H1 (cell line): ENCODE results near the gene SLCO2A1.

Source experiments
- EP300 ChIP-seq, 2 experiments: IDR thresholded peaks; 1 replicate in 1 of 2; 2 replicates in 1 of 2; pipeline ENCODE4 v1.6.1; 2011 to 2012; ENCODE audit warnings: low read depth in 2 of 2, low read length in 2 of 2, mild to moderate bottlenecking in 2 of 2, borderline replicate concordance in 1 of 2, inconsistent platforms in 1 of 2, moderate library complexity in 1 of 2
- EZH2 ChIP-seq: fragments of 200-600 bp; sonication (generic); IDR thresholded peaks from 2 replicates; pipeline ENCODE4 v1.7.1; 2012; ENCODE audit warnings: low read depth, mild to moderate bottlenecking, moderate library complexity, low read length, inconsistent platforms; ENCODE audit not compliant: severe bottlenecking
- JUN ChIP-seq: IDR thresholded peaks from 2 replicates; pipeline ENCODE4 v1.6.1; 2011; ENCODE audit warnings: low read depth, mild to moderate bottlenecking, improper control_type of control experiment, low read length
- MAFK ChIP-seq: IDR thresholded peaks from 2 replicates; pipeline ENCODE4 v1.6.1; 2012; ENCODE audit warnings: low read depth, mild to moderate bottlenecking, improper control_type of control experiment, low read length
- POLR2A ChIP-seq, 2 experiments: IDR thresholded peaks; 1 replicate in 1 of 2; 2 replicates in 1 of 2; pipeline ENCODE4 v1.6.1; 2011; ENCODE audit warnings: low read depth in 2 of 2, low read length in 2 of 2, mild to moderate bottlenecking in 2 of 2; ENCODE audit errors: control extremely low read depth in 1 of 2
- POLR2AphosphoS5 ChIP-seq: IDR thresholded peaks from 2 replicates; pipeline ENCODE4 v1.6.1; 2011; ENCODE audit warnings: low read depth, low read length
- RFX5 ChIP-seq: IDR thresholded peaks from 2 replicates; pipeline ENCODE4 v1.6.1; 2011; ENCODE audit warnings: low read depth, low read length, improper control_type of control experiment, borderline replicate concordance
- TAF7 ChIP-seq: optimal IDR thresholded peaks from 2 replicates; pipeline ENCODE3; 2011; ENCODE audit warnings: low read depth, mild to moderate bottlenecking, inconsistent platforms, low read length, moderate library complexity, borderline replicate concordance
- TEAD4 ChIP-seq: IDR thresholded peaks from 2 replicates; pipeline ENCODE4 v1.6.1; 2012; ENCODE audit warnings: low read depth, low read length, inconsistent platforms, mixed read lengths
- TF ChIP-seq, protein P1 (sequence below), 3 experiments: IDR thresholded peaks; 1 replicate in 2 of 3; 2 replicates in 1 of 3; pipeline versions ENCODE4 v1.5.1 to v1.6.1; 2011; ENCODE audit warnings: low read length in 3 of 3, mild to moderate bottlenecking in 3 of 3, inconsistent platforms in 2 of 3, low read depth in 1 of 3, moderate library complexity in 1 of 3; ENCODE audit not compliant: insufficient read depth in 1 of 3; ENCODE audit errors: control extremely low read depth in 1 of 3
- TF ChIP-seq, protein P2 (sequence below): IDR thresholded peaks from 2 replicates; pipeline ENCODE4 v1.6.1; 2012; ENCODE audit warnings: inconsistent platforms

DNA sequence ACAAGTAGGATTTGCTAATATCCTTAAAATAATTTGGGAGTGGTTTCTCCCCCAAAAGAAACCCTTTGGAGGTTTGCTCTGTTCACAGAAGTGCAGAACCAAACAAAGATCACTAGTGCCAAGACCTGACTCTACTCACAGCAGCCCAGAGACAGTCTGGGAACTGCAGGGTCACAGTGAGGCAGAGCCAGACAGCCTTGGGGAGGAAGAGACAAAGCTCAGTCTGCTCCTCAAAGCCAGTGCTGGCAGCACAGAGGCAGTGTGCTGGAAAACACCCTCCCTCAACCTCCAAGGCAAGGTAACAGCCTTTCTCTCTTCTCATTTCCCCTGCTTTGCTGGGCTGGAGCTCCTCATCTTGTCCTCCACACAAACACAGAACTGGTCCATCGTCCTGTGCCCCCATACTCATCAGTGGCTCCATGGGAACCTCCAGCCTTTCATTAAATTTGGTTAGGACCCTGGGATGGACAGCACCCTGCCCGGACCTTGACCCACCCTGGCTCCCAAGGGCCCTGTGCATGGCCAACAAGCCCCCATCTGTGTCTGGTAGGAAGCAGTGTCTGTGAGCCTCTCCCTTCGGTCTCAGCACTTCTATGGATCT lies 146.6 kb downstream of the SLCO2A1 start:
- TF ChIP-seq POLR2A (IDR thresholded peaks at IDR 0.05; ENCODE audit: control extremely low read depth in 1 of 2, low read depth in 2 of 2, low read length in 2 of 2) (no peak), EP300 (IDR thresholded peaks at IDR 0.05; ENCODE audit: borderline replicate concordance in 1 of 2, low read depth in 2 of 2, low read length in 2 of 2) (no peak), TEAD4 (no peak), MAFK (no peak), TAF7 (no peak), EZH2 (no peak), RFX5 (no peak), POLR2AphosphoS5 (no peak), JUN (no peak)
- TF ChIP-seq, protein P1, sequence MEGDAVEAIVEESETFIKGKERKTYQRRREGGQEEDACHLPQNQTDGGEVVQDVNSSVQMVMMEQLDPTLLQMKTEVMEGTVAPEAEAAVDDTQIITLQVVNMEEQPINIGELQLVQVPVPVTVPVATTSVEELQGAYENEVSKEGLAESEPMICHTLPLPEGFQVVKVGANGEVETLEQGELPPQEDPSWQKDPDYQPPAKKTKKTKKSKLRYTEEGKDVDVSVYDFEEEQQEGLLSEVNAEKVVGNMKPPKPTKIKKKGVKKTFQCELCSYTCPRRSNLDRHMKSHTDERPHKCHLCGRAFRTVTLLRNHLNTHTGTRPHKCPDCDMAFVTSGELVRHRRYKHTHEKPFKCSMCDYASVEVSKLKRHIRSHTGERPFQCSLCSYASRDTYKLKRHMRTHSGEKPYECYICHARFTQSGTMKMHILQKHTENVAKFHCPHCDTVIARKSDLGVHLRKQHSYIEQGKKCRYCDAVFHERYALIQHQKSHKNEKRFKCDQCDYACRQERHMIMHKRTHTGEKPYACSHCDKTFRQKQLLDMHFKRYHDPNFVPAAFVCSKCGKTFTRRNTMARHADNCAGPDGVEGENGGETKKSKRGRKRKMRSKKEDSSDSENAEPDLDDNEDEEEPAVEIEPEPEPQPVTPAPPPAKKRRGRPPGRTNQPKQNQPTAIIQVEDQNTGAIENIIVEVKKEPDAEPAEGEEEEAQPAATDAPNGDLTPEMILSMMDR (IDR thresholded peaks at IDR 0.05; ENCODE audit: control extremely low read depth in 1 of 3, insufficient read depth in 1 of 3, low read depth in 1 of 3, low read length in 3 of 3), result no peak
- TF ChIP-seq, protein P2, sequence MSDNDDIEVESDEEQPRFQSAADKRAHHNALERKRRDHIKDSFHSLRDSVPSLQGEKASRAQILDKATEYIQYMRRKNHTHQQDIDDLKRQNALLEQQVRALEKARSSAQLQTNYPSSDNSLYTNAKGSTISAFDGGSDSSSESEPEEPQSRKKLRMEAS, result no peak
